ENCODE data around the gene DDX17. TPM values are rescaled to one million over a fixed set of nuclear protein-coding genes. Genes with fewer than 3 reads are reported as not detected.

Gene DDX17
- total and polyA plus RNA-seq, 2 of the 8 experiments (the other 6 are each of a cell fraction or from before 2014, with no cell fraction given) = 437 to 441 TPM

GRCh38 chr22:38435010-38435409 is 71.1 kb downstream of the DDX17 start (continued):
- TF ChIP-seq, protein P1, sequence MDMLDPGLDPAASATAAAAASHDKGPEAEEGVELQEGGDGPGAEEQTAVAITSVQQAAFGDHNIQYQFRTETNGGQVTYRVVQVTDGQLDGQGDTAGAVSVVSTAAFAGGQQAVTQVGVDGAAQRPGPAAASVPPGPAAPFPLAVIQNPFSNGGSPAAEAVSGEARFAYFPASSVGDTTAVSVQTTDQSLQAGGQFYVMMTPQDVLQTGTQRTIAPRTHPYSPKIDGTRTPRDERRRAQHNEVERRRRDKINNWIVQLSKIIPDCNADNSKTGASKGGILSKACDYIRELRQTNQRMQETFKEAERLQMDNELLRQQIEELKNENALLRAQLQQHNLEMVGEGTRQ (IDR thresholded peaks at IDR 0.05; ENCODE audit: low read length) = 0 out of 2 replicates have a peak, but pooled peaks have one; percentile 18
- TF ChIP-seq POLR2AphosphoS5 (IDR thresholded peaks at IDR 0.05; ENCODE audit: low read depth, low read length) = no peak
- no peak for TF ChIP-seq TAF1 (IDR thresholded peaks at IDR 0.05; ENCODE audit: low read depth, low read length)
- no peak for TF ChIP-seq POLR2A (IDR thresholded peaks at IDR 0.05; ENCODE audit: control extremely low read depth in 1 of 2, low read depth in 2 of 2, low read length in 2 of 2)
- TF ChIP-seq TAF7 (optimal IDR thresholded peaks at IDR 0.05; ENCODE audit: borderline replicate concordance, low read depth, low read length) = no peak
- TF ChIP-seq TEAD4 (IDR thresholded peaks at IDR 0.05; ENCODE audit: low read depth, low read length) = no peak
- no peak for TF ChIP-seq CHD1 (IDR thresholded peaks at IDR 0.05; ENCODE audit: low read depth, low read length)
- no peak for TF ChIP-seq PHF8 (conservative IDR thresholded peaks at IDR 0.05; ENCODE audit: low read depth, low read length)
- no peak for TF ChIP-seq JUND (IDR thresholded peaks at IDR 0.05; ENCODE audit: low read length)
- no peak for TF ChIP-seq BCL11A (IDR thresholded peaks at IDR 0.05; ENCODE audit: low read depth in 2 of 2, low read length in 2 of 2)
- no peak for TF ChIP-seq ZNF274 (IDR thresholded peaks at IDR 0.05; ENCODE audit: borderline replicate concordance, extremely low read depth, low read length)
- TF ChIP-seq E2F6 (IDR thresholded peaks at IDR 0.05) = peak; percentile 47; the same call in 1 of the 2 replicates
- TF ChIP-seq KDM1A (IDR thresholded peaks at IDR 0.05; ENCODE audit: borderline replicate concordance, low read length) = no peak
- no peak for TF ChIP-seq EGR1 (IDR thresholded peaks at IDR 0.05; ENCODE audit: borderline replicate concordance, low read depth, low read length)
- TF ChIP-seq TCF12 (IDR thresholded peaks at IDR 0.05; ENCODE audit: low read depth, low read length) = no peak
- no peak for TF ChIP-seq SP4 (IDR thresholded peaks at IDR 0.05; ENCODE audit: low read length)
- no peak for TF ChIP-seq EP300 (IDR thresholded peaks at IDR 0.05; ENCODE audit: borderline replicate concordance in 1 of 2, low read depth in 2 of 2, low read length in 2 of 2)
- TF ChIP-seq CBX5 (IDR thresholded peaks at IDR 0.05; ENCODE audit: low read depth, low read length) = no peak
- peak; percentile 53; the same call in 1 of the 2 replicates for TF ChIP-seq YY1 (IDR thresholded peaks at IDR 0.05; ENCODE audit: low read depth, low read length)
- TF ChIP-seq SP1 (IDR thresholded peaks at IDR 0.05; ENCODE audit: low read depth, low read length) = no peak
- no peak for TF ChIP-seq SIN3A (conservative IDR thresholded peaks at IDR 0.05 in 1 of 2, IDR thresholded peaks at IDR 0.05 in 1 of 2; ENCODE audit: low read depth in 1 of 2, low read length in 2 of 2)
- TF ChIP-seq RXRA (IDR thresholded peaks at IDR 0.05; ENCODE audit: insufficient read depth, low read depth, low read length) = no peak
- TF ChIP-seq RFX5 (IDR thresholded peaks at IDR 0.05; ENCODE audit: borderline replicate concordance, low read depth, low read length) = no peak
- no peak for TF ChIP-seq HDAC6 (IDR thresholded peaks at IDR 0.05; ENCODE audit: low read depth, low read length)
